Fibroblast of skin of right quadriceps (primary cell): ENCODE measurements around the gene COMMD1.
"Not testable (repeated sequence)": the region's sequence is repeated elsewhere in the genome, so short reads cannot be mapped to it uniquely, and the experiment has no call there.

Experiments used
- DNase-seq: peaks from one replicate; pipeline ENCODE4 v3.0.0-alpha.2; 2013

COMMD1 gene

DNA sequence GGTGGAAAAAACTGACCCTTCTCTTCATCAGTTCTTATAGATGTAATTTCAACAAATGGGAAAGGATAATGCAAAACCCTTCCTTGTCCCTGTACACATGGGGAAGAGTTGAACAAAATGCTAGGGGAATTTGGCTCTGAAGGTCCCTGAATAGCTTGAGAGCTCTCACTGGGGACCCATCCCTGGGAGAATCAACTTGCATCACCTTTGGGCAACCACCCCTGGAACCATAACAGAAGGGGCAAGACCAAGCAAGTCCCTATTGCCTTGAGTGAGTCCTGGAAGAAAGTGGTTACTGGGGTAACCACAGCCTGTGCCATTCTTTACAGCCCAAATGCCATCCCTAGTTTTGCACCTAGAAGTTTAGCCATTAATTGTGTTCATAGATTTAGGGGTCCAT is 238.2 kb downstream of the COMMD1 start:
- no peak for DNase-seq

- DNase-seq = no peak
Observed at GRCh38 chr2:62144689-62145477, 239.4 kb downstream of the COMMD1 start.

DNA sequence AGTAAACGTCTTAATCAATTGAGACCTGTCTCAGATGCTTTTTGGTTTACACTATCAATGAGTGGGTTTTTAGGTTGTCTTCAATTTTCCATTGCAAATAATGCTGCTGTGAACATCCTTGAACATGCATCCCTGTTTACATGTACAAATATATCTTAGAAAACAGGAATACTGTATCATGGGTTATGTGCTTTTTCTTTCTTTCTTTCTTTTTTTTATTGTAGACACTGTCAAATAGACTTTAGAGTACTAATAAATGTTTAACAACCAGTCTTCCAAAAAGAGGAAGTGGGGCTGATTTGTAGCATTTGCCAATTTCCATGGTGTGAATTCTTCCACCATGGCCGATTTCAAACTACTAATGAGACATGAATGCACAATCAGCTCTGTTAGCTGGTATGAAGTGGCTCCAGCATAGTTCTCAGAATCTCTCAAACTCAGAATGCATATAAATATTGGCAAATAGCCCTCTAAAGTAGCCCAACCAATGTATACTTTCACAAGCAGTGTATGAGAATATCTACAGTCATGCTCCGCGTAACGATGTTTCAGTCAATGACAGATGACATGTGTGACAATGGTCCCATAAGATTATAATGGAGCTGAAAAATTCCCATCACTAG is 240.1 kb downstream of the COMMD1 start:
- no peak for DNase-seq

GRCh38 chr2:62146790-62147189 is 241.3 kb downstream of the COMMD1 start:
- not testable (repeated sequence) for DNase-seq

DNA sequence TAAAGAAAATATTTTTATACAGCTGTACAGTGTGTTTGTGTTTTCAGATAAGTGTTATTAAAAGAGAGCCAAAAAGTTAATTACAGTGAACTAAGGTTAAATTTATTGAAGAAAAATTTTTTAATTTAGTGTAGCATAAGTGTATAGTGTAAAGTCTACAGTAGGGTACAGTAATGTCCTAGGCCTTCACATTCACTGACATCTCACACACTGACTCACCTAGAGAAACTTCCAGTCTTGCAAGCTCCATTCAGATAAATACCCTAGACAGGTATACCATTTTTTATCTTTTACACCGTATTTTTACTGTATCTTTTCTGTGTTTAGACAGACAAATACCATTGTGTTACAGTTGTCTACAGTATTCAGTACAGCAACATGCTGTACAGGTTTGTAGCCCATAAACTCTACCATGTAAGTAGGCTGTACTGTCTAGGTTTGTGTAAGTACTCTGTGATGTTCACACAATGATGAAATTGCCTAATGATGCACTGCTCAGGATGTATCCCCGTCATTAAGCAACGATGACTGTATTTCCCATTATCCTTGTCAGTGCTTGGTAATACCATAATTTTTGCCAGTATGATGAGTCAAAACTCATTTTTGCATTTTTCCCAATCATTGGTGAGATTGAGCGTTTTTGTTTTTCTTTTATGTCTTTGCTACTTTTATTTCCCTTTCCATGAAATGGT is 242.3 kb downstream of the COMMD1 start:
- DNase-seq = peak; percentile 86

GRCh38 chr2:62149708-62150107 is 244.2 kb downstream of the COMMD1 start:
- peak; percentile 96 for DNase-seq

- DNase-seq = peak; percentile 19
Observed at GRCh38 chr2:62150597-62151305, 245.3 kb downstream of the COMMD1 start.

GRCh38 chr2:62151306-62151638 is 245.8 kb downstream of the COMMD1 start:
- no peak for DNase-seq

GRCh38 chr2:62152000-62152399 is 246.5 kb downstream of the COMMD1 start:
- peak; percentile 57 for DNase-seq

DNA sequence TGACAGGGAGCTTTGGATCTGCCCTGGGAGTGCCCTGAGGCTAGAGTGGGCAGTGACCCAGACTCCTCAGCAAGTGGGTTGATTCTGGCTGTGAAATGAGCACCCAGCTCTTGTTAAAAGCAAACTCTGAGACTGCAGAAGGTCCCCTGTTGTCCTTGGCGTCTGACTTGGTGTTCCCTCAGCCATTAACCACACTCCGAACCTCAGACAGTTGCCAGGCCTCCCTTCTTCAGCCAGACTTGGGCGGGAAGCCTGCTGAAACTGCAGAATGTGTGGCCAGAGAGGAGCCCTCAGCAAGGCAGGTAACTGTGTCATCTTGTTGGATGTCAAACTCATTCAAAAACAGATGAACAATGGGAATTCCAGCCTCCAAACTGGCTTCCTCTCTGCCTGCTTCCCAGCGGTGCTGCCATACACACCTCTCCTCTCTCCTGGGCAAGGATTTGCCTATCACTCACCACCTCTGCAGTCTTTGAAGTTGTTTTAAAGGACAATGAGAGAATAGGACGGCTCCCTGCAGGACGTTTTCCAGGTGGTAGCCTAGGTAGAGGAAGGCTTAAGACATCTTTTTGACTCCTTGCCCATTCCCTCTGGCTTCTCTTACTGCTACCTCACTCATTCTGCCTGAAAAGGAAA is 251.5 kb downstream of the COMMD1 start:
- DNase-seq = no peak

GRCh38 chr2:62158444-62159121 is 253.1 kb downstream of the COMMD1 start:
- no peak for DNase-seq

- DNase-seq = not testable (repeated sequence)
Observed at GRCh38 chr2:62160691-62161090, 255.2 kb downstream of the COMMD1 start.

DNA sequence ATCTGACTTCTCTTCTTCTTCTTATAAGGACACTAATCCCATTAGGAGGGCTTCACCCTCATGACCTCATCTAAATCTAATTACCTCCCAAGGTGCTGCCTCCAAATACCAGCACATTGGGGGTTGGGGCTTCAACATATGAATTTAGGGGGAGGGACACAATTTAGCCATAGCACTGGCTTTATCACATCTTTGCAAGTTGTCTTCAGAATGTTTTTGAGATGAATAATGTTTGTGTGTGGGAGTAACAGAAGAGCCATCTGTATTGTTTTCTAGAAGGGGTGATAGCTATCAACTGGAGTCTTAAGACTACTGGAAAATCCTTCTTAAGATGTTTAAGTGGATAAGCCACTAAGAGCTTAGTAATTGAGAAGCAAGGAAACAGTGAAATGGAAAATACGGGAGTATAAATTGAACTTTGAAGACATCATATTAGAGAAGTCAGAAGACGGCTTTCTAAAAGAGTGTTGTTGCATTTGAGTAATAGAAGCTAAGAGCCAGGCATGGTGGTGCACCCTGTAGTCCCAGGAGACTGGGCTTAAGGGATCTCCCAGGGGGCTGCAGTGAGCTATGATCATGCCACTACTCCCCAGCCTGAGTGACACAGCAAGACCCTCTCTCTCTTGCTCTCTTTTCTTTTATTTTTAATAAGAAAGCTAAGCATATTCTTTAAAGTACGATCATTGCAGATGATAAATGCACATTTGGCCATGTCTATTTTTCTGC is 257.8 kb downstream of the COMMD1 start:
- no peak for DNase-seq

DNA sequence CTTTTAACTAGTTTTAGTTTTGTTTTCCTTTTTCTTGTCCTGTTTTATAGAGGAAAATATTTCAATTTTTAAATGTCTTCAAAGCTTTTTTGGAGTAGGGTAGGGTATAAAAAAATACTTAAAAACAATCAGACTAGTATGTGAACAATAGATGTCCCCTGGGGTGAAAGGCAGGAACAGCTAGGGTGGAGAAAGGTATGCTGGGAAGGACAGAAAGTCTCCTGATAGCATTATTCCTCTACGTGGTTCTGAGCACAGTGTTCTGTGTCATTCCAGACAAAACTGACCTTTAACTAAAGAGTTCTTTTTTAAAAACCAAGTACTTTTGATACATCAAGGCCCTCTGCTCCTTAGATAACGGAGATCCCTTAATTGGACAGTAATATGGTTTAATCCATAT is 258.4 kb downstream of the COMMD1 start:
- no peak for DNase-seq

GRCh38 chr2:62175728-62176127 is 270.3 kb downstream of the COMMD1 start:
- DNase-seq = no peak

- DNase-seq = no peak
Observed at GRCh38 chr2:62176801-62177200, 271.3 kb downstream of the COMMD1 start.

DNA sequence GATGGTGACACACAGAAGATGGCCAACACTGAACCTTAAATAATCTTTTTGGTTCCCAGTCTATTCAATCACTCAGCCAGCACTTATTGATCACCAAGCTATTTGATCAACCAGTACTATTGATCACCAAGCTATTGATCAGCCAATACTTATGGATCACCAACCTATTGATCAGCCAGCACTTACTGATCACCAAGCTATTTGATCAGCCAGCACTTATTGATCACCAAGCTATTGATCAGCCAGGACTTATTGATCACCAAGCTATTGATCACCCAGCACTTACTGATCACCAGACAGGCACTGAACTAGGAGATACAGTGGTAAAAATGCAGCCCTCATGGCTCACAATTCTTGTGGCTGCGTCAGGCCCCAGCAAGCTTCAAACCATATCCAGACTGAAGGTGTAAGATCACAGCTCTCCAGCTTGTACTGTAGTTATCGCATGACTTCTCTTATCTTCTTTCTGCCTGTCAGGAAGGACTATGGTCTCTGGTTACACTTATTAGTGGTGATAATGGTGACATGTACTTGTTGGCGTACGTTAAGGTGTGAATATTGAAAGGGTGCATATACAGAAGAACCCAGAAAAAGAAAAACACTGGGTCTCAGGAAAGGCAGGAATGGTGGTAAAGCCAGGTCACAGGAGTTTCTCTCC is 272.0 kb downstream of the COMMD1 start:
- DNase-seq = no peak

DNA sequence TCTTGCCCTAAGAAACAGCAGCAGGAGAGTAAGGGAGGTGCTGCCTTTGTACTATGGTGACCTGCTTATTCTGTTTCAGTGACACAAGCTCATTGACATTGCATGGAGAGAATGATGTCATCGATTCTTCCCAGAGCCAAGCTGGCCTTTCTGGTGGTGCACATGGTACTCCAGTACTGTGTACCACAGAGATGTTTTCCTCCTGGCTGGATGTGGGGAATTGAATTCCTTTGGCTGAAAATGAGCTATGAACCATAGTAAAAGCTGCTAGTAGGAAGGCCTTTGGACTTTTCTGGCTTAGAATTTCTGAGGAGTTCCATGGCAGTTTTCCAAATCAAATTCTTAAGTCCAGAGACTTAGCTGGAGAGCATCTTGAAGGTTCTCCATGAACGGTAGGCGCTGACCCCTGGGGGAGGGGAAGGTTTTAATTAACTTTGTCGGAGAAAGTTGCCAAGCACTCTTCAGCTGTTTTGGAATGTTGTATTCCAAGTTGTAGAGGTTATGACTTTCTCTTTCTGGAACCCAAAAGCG is 273.3 kb downstream of the COMMD1 start:
- DNase-seq = no peak

- no peak for DNase-seq
Observed at GRCh38 chr2:62180975-62181374, 275.5 kb downstream of the COMMD1 start.

DNA sequence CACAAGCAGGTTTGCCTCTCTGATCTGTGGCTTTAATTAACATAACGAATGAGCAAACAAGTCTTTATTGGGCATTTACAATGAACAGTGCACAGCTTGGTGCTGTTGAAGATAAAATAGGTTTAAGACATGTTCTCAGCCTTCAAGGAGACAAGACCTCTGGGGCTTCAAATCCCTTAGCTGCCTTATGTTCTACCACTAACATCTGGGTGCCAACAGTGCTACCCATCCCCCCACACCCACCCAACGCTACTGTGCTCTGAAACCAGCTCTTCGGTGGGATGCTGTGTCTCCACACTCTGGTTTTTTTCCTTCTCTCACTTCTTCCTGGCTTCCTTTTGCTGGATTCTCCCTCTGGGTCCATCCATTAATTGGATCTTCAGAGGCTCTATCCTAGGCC is 276.4 kb downstream of the COMMD1 start:
- DNase-seq = no peak
